ENCODE data around the gene GOLGA8O.
"Not testable (repeated sequence)": the region's sequence is repeated elsewhere in the genome, so short reads cannot be mapped to it uniquely, and the experiment has no call there.

GOLGA8O gene, protein sequence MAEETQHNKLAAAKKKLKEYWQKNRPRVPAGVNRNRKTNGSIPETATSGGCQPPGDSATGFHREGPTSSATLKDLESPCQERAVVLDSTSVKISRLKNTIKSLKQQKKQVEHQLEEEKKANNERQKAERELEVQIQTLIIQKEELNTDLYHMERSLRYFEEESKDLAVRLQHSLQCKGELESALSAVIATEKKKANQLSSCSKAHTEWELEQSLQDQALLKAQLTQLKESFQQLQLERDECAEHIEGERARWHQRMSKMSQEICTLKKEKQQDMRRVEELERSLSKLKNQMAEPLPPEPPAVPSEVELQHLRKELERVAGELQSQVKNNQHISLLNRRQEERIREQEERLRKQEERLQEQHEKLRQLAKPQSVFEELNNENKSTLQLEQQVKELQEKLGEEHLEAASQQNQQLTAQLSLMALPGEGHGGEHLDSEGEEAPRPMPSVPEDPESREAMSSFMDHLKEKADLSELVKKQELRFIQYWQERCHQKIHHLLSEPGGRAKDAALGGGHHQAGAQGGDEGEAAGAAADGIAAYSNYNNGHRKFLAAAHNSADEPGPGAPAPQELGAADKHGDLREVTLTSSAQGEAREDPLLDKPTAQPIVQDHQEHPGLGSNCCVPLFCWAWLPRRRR

DNA sequence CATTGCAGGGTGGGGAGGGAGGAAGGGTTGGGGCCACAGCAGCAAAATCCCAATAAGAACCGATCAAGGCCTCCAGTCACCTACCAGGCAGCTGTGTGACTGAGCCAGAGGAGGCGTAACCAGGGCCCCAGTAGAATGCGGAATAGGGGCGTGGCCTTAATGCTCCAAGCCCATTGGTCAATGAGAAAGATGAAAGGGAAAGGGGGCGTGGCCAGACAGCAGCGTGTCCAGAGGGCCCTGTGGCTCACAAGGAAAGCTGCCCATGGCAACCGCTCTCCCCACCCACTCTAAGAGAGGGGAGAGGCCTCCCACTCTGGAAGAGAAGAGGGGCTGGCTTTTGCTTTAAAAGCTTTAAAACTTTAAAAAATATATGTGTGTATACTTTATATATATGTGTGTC is at the start of gene GOLGA8O:
TSS of gene GOLGA8O (minus strand) at position 101 of the 400 bp plus-strand sequence. CDS start at position 3, 98 bp downstream.
- not testable (repeated sequence) for DNase-seq

DNA sequence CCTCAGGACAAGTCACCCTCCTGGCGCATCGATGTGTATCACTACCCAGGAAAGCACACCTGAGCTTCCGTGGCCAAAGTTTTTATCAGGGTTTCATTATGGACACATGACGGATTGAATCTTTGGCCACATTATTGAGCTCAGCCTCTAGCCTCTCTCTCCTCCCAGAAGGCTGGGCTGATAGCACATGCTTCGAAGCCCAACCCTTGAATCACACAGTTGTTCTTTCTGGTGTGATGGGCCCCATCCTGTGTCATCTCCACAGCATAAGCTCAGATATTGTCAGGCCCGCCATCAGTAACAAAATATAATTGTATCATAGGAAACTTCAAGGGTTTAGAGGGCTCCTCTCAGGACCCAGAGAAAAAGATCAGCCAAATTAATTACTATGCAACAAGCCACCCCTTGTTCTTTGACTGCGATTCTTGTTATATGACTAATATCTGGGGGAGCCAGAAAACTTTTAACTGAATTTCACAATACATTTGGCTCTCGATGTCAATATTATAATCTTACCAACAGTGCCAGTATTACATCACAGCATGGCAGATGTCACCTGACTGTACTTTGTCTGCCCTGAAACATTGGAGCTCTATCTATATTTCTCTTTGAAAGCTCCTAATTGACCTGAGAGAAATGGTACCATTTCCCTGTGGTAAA is 48.8 kb upstream of the GOLGA8O start:
- not testable (repeated sequence) for DNase-seq

DNA sequence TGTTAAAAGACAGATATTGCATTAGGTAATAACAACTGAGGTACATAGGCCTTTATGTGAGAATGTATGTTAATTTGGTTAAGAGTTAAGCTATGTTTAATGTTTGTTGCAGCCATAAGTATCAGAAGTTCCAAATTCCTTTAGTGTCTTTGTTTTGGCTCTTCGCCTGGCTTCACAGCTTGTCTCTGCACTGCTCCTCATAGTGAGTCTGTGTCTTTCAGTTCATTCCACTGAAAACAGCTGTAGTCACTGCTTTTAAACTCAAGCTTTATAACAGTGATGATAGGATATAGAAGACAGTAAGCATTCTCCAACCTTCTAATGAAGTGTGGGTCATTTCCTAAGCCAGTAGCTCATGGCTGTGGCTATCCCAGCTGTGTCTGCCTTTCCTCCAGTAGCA is 47.5 kb upstream of the GOLGA8O start:
- DNase-seq, result not testable (repeated sequence)

DNA sequence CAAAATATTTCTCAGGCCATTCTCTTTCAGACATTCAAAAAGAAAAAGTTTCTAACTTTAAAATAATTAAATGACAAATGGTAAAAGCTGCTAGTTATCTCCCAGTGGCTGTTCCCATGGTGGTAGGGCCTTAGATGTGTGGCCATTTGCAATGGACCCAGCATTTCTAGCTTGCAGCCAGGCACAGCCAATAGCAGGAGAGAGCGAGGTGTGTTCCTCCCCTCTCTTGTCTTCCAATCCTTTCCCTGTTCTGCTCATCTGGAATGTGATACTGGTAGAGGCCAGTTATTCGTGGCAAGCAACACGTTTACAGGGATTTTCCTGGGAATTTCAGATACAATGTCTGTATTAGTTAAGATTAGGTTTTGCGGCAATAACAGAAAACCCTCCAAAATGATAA is 37.3 kb upstream of the GOLGA8O start:
- not testable (repeated sequence) for DNase-seq

DNA sequence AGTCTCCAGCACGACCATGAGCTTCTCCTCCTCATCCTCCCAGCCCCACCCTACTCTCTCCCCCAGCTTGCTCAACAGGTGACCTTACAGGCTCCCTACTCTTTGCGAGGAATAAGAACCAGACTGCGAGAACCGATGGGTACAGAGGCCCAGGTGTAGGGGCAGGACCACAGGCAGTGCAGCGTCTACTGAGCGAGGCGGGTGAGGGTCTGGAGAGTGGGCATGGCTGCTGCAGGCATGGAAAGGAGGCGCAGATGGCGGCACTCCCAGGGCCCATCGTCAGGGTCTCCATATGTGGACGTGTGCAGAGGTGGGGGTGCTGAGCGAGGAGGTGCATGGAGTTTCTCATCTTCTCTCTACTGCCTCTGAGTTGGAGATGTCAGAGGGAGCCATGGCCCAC is 31.0 kb upstream of the GOLGA8O start:
- DNase-seq, result not testable (repeated sequence)

DNA sequence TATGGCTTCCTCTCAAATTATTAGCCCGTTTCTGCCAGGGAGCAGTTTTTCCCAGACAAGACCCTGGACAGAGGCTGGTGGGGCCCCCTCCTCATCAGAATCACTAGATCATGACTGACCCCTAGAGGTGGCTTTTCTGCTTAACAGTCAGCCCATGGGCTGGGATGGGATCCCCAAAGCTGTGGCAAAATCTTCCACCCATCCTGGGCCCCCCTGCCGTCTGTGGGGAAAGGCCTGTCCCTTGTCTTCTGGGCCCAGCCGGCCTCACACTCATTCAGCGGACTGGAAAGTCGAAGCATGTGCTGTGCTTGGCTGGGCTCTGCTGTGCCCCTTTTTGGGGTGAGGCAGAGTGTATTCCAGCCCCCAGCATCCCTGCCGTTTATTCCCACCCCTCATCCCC is 27.9 kb upstream of the GOLGA8O start:
- DNase-seq, result not testable (repeated sequence)

DNA sequence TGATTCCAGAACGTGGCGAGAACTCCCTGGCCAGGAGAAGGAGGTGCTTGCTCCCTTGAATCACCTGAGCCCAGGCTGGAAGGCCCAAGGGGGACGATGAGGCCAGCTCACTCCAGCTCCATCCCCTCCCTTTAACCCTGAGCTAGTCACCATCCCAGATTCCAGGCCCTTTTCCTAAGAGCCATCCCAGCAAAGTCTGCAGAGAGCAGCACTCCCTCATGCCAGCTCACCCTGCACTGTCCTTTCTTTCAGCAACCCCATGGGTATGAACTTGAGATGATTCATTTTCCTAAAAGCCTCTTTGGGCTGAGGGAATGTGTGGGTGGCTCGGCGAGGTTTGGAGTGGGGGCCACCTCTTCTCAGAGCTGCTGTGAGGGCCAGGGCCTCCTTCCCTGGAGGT is 26.2 kb upstream of the GOLGA8O start:
- not testable (repeated sequence) for DNase-seq

DNA sequence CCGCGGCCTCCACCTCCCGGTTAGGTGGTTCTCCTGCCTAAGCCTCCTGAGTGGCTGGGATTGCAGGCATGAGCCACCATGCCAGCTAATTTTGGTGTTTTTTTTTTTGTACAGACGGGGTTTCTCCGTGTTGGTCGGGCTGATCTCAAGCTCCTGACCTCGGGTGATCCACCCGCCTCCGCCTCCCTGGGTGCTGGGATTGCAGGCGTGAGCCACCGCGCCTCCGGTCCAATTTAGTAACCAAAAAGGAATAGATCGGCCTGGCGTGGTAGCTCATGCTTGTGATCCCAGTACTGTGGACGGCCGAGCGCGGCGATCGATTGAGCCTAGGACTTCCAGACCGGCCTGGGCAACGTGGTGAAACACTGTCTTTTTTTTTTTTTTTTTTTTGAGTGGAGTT is 12.6 kb upstream of the GOLGA8O start:
- DNase-seq, result not testable (repeated sequence)

DNA sequence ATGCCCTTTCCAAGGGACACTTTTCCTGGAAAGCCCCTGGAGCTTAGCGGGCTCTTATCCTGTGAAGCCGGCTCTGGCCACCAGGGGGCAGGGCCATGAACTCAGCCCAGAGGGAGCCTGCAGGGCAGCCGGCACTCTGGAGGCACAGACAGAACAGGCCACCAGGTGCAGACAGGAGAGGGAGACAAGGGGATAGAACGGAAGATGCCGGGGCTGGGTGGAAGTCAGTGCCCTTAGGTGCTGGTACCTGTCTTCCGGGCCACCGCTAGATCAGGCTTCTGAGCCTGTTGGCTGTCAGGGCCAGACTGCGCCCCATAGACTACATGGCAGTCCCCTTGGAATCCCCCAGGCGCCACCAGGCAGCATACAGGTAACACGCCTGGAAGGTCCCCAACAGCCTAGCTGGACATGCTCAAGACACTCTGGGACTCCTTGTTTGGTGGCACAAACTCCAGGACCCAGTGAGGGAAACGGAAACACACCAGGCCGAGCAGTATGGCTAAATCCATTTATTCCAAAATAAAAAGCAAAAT is 14.9 kb downstream of the GOLGA8O start:
- DNase-seq, result not testable (repeated sequence)

DNA sequence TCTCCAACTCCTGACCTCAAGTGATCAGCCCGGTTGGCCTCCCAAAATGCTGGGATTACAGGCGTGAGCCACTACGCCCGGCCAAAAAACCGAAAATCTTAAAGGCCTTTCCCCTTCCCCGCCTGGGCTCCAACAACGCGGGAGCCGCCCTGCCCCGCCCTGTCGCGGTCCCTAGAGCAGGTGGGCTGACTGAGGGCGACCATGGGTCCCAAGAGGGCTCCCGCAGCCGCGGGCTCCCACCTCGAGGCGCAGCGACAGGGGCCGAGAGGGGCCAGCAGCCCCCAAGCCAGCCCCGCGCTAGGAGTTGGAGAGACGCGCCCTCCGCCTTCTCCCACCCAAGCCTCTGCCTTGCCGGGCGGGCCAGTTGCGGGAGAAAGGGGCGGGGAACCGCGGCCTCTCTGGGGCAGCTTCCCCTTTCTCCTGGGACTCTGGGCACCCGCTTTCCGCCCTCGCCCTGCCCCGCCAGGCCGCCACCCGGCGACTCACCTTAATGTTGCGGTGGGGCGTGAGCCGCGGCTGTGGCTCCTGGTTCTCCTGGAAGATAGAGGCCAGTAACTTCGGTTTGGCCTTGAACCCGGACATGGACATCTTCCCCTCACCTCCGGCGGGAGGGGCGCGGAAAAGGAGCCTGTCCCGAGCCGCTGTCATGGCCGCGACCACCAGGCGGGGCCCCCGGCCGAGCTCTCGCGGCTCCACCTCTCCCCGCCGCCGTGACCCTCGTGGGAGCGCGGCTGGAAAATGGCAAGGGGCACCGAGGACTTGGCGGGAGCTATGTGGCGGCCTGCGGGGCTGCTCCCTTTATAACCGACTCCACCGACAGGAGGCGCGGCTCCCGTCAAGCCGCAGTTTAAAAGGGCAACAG is 21.1 kb downstream of the GOLGA8O start:
- DNase-seq, result not testable (repeated sequence)

DNA sequence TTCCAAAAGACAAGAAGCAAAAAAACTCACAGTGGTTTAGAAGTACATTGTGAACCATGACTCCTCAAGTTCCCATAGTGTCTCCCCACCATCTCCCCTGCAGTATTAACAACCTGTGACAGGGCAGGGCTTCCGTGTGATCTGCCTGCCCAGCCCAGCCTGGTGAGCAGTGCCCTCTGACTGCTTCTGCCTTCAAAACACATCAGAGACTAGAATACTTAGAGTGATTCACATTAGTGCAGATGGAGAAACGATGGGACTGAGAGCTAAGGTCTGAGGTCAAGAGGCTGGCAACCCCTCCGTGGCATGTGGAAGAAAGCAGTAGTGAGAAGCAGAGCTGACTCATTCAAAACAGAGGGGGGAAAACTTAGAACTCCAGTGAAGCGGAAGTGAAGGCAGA is 27.8 kb downstream of the GOLGA8O start:
- DNase-seq, result not testable (repeated sequence)

DNA sequence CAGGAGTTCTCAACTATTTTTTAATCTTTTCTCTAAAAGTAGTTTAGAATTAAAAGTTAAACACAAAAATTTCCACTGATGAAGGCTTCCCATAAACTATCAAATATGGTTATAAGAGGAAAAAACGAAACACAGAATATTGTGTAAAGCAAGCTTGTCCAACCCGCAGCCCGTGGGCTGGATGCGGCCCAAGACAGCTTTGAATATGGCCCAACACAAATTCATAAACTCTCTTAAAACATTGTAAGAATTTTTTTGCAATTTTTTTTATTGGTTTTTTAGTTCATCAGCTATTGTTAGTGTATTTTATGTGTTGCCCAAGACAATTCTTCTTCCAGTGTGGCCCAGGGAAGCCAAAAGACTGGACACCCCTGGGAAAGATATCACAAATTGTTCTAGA is 28.9 kb downstream of the GOLGA8O start:
- DNase-seq, result not testable (repeated sequence)

DNA sequence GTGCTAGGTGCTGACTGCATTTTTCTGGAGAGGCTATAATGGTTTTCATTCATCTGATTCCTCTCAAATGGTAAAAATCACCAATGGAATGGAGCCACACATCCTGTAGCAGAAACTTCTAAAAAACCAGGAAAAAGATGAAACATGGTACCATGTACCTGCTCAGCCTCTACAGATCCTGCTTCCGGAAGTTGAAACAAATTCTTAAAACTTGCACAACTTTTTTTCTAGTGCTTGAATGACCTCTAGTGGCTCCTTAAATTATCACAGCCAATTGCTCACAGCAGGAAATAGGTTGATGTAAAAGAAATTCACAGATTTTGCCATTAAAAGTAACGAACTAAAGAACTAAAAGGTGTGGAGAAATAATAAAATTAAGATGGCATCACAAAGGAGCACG is 47.5 kb downstream of the GOLGA8O start:
- DNase-seq, result not testable (repeated sequence)

DNA sequence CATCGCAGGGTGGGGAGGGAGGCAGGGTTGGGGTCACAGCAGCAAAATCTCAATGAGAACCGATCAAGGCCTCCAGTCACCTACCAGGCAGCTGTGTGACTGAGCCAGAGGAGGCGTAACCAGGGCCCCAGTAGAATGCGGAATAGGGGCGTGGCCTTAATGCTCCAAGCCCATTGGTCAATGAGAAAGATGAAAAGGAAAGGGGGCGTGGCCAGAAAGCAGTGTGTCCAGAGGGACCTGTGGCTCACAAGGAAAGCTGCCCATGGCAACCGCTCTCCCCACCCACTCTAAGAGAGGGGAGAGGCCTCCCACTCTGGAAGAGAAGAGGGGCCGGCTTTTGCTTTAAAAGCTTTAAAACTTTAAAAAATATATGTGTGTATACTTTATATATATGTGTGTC is 52.2 kb downstream of the GOLGA8O start, which contains the start of gene GOLGA8K:
TSS of gene GOLGA8K (minus strand) at position 101 of the 400 bp plus-strand sequence. CDS start at position 3, 98 bp downstream.
- DNase-seq, result not testable (repeated sequence)

DNA sequence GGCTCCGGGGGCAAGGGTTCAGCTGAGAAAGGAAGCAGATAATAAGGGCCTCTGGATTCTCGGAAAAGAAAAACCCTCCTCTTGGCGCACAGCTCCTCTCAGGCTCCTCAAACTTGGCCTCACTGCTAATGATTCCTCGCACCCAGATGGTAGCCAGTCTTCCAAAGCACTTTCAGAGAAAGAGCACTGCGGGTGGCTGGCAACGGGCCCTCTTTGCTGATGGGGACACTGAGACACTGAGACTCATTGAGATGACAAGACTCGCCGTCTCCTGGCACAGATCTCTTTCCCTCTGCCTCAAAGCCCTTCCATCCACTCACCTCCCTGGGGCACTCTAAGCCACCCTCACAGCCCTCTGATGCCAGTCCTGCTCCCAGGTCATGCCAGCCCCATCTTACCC is 58.9 kb downstream of the GOLGA8O start:
- DNase-seq, result not testable (repeated sequence)

All from stimulated activated CD8-positive, alpha-beta memory T cell treated with anti-CD3 and anti-CD28 coated beads, Interleukin-4, amount 100 ng/mL, for 48 hours (primary cell).